HUES48 (cell line): ENCODE results near the gene ZNF107.

Experiments used
- H3K27ac ChIP-seq: one replicate; pipeline ENCODE4 v1.7.0; 2013; ENCODE audit warnings: low read depth, low read length, inconsistent platforms
- H3K27me3 ChIP-seq: 2 replicates; pipeline ENCODE4 v1.6.1; 2013; ENCODE audit warnings: mild to moderate bottlenecking, low read length; ENCODE audit not compliant: control insufficient read depth, insufficient read depth
- H3K36me3 ChIP-seq: 2 replicates; pipeline ENCODE4 v1.6.1; 2013; ENCODE audit warnings: low read length; ENCODE audit not compliant: control insufficient read depth, insufficient read depth
- H3K4me1 ChIP-seq: 2 replicates; pipeline ENCODE4 v1.6.1; 2013; ENCODE audit warnings: mild to moderate bottlenecking, low read length; ENCODE audit not compliant: control insufficient read depth, insufficient read depth
- H3K4me3 ChIP-seq: 2 replicates; pipeline ENCODE4 v1.5.1; 2013; ENCODE audit warnings: mild to moderate bottlenecking, low read depth, low read length
- H3K9ac ChIP-seq: 2 replicates; pipeline ENCODE4 v1.6.1; 2013; ENCODE audit warnings: mild to moderate bottlenecking, low read depth, low read length, moderate library complexity
- H3K9me3 ChIP-seq: 2 replicates; pipeline ENCODE4 v1.6.1; 2013; ENCODE audit warnings: low read length; ENCODE audit not compliant: control insufficient read depth, insufficient read depth

ZNF107 gene

GRCh38 chr7:64632029-64632428, 33.9 kb upstream of the ZNF107 start:
- H3K36me3 ChIP-seq: no peaks in the 10 kb centered on the region
- no peak overlapping the region for H3K9ac ChIP-seq
- H3K27ac ChIP-seq: no peak overlapping the region
- no peaks in the 10 kb centered on the region for H3K4me1 ChIP-seq
- H3K27me3 ChIP-seq: no peaks in the 10 kb centered on the region
- peaks cover 85% of the 10 kb centered on the region for H3K9me3 ChIP-seq
- no peak overlapping the region for H3K4me3 ChIP-seq

GRCh38 chr7:64633401-64633800, 32.5 kb upstream of the ZNF107 start:
- Histone ChIP-seq H3K9ac (no peak overlapping the region), H3K27me3 (no peaks in the 10 kb centered on the region)

GRCh38 chr7:64634406-64635062, 31.4 kb upstream of the ZNF107 start:
- Histone ChIP-seq H3K4me1 (no peaks in the 10 kb centered on the region), H3K27me3 (no peaks in the 10 kb centered on the region), H3K27ac (no peak overlapping the region), H3K36me3 (no peaks in the 10 kb centered on the region), H3K9ac (no peak overlapping the region), H3K9me3 (peaks cover 85% of the 10 kb centered on the region), H3K4me3 (no peak overlapping the region; the same call in 1 of the 2 replicates)

More at GRCh38 chr7:64633401-64633800, 32.5 kb upstream of the ZNF107 start:
- Histone ChIP-seq H3K4me1 (no peaks in the 10 kb centered on the region), H3K9me3 (peaks cover 84% of the 10 kb centered on the region), H3K4me3 (no peak overlapping the region), H3K36me3 (no peaks in the 10 kb centered on the region), H3K27ac (no peak overlapping the region)

GRCh38 chr7:64636386-64636785, 29.5 kb upstream of the ZNF107 start:
- no peaks in the 10 kb centered on the region for H3K4me1 ChIP-seq
- no peaks in the 10 kb centered on the region for H3K27me3 ChIP-seq
- no peak overlapping the region for H3K9ac ChIP-seq
- H3K9me3 ChIP-seq: peaks cover 87% of the 10 kb centered on the region
- H3K36me3 ChIP-seq: no peaks in the 10 kb centered on the region
- H3K4me3 ChIP-seq: no peak overlapping the region
- H3K27ac ChIP-seq: no peak overlapping the region

GRCh38 chr7:64637521-64638445, 28.1 kb upstream of the ZNF107 start:
- peaks cover 82% of the 10 kb centered on the region for H3K9me3 ChIP-seq

GRCh38 chr7:64638822-64639221, 27.1 kb upstream of the ZNF107 start:
- Histone ChIP-seq H3K27me3 (no peaks in the 10 kb centered on the region), H3K4me3 (no peak overlapping the region), H3K9me3 (peaks cover 81% of the 10 kb centered on the region), H3K36me3 (no peaks in the 10 kb centered on the region), H3K4me1 (no peaks in the 10 kb centered on the region), H3K27ac (no peak overlapping the region), H3K9ac (no peak overlapping the region)

More at GRCh38 chr7:64637521-64638445, 28.1 kb upstream of the ZNF107 start:
- H3K9ac ChIP-seq: no peak overlapping the region
- no peak overlapping the region for H3K4me3 ChIP-seq
- H3K4me1 ChIP-seq: no peaks in the 10 kb centered on the region
- H3K27me3 ChIP-seq: no peaks in the 10 kb centered on the region
- H3K36me3 ChIP-seq: no peaks in the 10 kb centered on the region
- H3K27ac ChIP-seq: no peak overlapping the region

- Histone ChIP-seq H3K9ac (no peak overlapping the region), H3K4me1 (no peaks in the 10 kb centered on the region), H3K4me3 (no peak overlapping the region), H3K27ac (no peak overlapping the region), H3K36me3 (no peaks in the 10 kb centered on the region), H3K27me3 (no peaks in the 10 kb centered on the region), H3K9me3 (peaks cover 81% of the 10 kb centered on the region)
Measured at GRCh38 chr7:64639267-64640001, 26.5 kb upstream of the ZNF107 start.

GRCh38 chr7:64640504-64640903, 25.4 kb upstream of the ZNF107 start:
- H3K36me3 ChIP-seq: no peaks in the 10 kb centered on the region

GRCh38 chr7:64642046-64642445, 23.9 kb upstream of the ZNF107 start:
- H3K9me3 ChIP-seq: peaks cover 61% of the 10 kb centered on the region
- H3K9ac ChIP-seq: no peak overlapping the region

More at GRCh38 chr7:64640504-64640903, 25.4 kb upstream of the ZNF107 start:
- Histone ChIP-seq H3K4me1 (no peaks in the 10 kb centered on the region), H3K4me3 (no peak overlapping the region), H3K9ac (no peak overlapping the region), H3K9me3 (peaks cover 77% of the 10 kb centered on the region), H3K27ac (no peak overlapping the region), H3K27me3 (no peaks in the 10 kb centered on the region)

GRCh38 chr7:64642875-64643274, 23.1 kb upstream of the ZNF107 start:
- Histone ChIP-seq H3K36me3 (no peaks in the 10 kb centered on the region), H3K27ac (no peak overlapping the region), H3K9me3 (peaks cover 56% of the 10 kb centered on the region), H3K27me3 (no peaks in the 10 kb centered on the region), H3K4me3 (no peak overlapping the region), H3K4me1 (no peaks in the 10 kb centered on the region), H3K9ac (no peak overlapping the region)

More at GRCh38 chr7:64642046-64642445, 23.9 kb upstream of the ZNF107 start:
- no peak overlapping the region for H3K4me3 ChIP-seq
- H3K4me1 ChIP-seq: no peaks in the 10 kb centered on the region
- H3K27me3 ChIP-seq: no peaks in the 10 kb centered on the region
- no peaks in the 10 kb centered on the region for H3K36me3 ChIP-seq
- H3K27ac ChIP-seq: no peak overlapping the region
